Inferior parietal cortex (tissue), 1 donor: ENCODE data around the gene ARHGEF12.

Experiments
- DNase-seq: peaks from one replicate; pipeline ENCODE4 v3.0.0-alpha.2; 2016; ENCODE audit errors: extremely low spot score

Gene ARHGEF12

DNA sequence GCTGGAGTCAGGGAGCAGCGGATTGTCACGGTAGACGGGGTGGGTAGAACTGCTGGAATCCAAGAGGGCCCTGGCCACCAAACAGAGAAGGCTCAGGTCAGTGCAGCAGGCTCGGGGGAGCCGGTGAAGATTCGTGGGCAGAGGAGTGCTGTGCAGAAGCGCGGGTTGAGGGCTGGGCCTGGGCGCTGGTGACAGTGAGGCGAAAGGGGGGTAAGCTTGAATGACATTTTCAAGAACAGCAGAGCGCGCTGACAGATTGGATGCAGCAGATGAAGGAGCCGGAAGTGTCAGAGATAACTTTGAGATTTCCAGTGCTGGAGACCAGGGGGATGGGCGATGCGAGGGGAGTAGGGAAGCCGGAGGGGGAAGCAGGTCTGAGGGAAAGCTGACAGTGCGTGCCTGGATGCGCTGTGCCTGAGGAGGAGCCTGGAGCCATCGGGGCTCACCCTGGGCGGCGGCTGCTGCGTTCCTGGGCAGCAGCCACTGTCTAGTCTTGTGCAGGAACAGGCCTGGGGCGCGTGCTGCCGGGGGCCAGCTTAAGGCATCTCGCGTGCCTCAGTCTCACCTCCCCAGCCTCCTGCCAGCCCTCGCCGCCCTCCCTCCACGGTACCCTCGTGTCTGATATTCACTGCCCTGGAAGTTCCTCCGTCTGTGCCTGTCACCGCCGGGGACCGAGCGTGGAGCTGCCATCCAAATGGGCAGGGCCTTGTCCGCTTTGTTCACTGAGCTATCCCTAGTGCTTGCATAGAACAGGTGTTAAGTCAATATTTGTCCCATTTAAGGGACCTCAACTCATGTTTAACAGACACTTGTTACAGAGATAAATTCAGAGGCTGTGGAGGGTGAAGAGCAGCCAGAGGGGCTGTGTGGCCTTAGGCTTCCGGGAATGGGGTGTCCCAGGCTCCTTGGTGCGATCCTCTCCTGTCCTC lies 180.5 kb downstream of the ARHGEF12 start:
- DNase-seq, result no peak

DNA sequence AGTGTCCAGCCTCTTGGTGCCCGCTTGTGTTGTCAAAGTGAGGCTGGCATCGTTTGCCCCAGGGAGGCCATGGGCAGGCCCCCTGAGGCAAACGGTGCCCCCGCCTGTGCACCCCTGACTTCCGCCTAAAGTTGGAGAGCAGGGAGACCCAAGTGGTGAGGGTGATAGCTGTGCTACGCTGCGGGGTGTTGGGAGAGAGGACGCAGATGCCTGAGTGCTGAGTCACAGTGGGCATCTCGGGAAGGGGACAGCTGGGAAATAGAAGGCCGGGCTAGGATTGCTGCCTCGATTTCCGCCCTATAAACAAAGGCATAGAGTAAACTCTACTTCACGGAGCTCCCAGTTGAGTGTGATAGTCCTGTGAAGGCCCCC lies 181.2 kb downstream of the ARHGEF12 start:
- DNase-seq, result no peak

DNA sequence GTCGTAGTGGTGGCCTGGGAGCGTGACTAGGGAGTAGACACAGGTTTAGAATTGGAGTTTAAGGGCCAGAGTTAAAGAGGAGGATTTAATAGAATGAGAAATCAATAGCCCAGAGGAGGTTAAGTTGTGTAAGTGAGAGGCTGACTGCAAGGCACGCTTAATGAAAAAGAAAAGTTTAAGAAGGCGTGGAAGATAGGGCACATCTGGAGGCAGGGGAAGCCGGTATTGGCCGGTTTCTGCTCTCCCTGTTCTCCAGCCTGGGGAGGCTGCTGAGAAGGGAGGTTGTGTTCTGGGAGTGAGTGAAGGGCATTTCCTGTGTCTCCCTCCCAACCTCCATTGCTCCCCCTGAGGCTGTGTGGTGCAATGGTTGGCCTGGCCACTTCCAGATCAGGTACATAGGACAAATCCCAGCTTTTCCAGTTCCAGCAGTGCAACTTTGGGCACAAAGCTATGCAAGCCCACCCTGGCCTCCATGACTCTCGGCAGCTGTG lies 181.6 kb downstream of the ARHGEF12 start:
- DNase-seq, result no peak

DNA sequence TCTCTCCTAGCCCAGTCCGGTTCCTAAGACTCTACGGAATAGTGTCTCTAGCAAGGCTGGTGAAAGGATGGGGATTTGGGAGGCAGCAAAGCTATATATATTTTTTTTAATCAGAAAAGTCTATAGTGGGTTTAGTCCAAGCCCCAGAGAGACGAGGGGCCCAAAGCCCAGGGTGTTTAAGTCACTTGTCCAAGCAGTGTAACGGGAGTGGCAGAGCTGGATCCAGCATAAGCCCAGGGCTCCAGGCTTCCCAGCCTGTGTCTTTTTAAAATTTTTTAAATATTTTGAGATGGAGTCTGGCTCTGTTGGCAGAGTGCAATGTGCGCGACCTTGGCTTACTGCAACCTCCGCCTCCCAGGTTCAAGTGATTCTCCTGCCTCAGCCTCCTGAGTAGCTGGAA lies 182.1 kb downstream of the ARHGEF12 start:
- DNase-seq, result no peak

DNA sequence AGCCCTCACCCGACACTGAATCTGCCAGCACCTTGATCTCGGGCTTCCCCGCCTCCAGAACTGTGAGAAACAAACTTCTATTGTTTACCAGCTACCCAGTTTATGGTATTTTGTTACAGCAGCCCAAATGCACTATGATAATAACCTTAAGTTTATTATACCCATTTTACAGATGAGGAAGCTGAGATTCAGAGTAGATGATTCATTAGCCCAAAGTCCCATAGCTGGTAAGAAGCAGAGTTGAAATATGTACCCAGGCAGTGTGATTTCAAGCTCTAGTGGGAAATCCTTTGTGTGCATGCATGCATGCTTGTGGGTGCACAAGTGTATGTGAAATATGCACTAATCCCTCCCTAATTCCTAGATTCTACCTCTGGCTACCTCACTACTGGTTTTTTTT lies 183.3 kb downstream of the ARHGEF12 start:
- DNase-seq, result no peak

DNA sequence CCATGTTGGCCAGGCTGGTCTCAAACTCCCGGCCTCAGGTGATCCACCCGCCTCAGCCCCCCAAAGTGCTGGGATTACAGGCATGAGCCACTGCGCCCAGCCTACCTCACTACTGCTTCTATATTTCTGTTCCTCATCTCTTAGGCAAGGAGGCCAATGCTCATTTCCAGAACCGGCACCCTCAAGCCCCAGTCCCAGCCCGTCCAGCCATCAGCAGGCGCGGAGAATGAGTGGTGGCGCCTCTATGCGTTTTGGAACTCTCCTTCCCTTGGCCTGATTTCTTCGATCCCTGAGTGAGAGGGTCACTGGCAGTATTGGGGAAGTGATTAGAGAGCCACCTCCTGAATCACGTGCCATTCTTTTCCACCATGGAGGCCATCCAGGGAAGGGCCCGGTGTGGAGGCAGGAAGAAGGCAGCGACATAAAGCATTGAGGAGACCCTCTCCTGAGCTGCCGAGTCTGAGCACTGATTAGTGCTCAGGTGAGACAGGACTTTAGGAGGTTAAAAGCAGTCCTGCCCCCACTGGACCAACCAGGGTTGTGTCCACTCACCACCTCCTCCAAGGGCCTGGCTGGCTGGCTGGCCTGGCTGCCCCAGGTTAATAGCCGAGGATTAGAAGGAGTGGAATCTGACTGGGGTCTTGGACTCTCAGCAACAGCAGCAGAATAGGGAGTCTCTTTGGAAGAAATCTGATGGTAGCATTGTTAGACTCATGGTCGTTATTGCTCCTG lies 184.0 kb downstream of the ARHGEF12 start:
- no peak for DNase-seq

DNA sequence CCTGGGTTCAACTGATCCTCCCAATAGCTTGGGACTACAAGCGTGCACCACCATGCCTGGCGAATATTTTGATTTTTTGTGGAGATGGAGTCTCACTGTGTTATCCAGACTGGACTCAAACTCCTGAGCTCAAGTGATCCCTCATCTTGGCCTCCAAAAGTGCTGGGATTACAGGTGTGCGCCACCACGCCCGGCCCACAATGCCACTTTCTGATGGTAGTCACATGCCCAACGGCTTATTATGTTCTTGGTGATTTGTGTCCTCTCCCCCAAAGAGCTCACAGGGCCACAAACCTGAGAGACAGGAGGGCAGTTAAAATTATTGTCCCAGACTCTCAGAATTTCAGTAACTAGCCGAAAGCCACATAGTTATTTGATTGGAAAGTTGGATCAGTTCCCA lies 185.0 kb downstream of the ARHGEF12 start:
- no peak for DNase-seq

DNA sequence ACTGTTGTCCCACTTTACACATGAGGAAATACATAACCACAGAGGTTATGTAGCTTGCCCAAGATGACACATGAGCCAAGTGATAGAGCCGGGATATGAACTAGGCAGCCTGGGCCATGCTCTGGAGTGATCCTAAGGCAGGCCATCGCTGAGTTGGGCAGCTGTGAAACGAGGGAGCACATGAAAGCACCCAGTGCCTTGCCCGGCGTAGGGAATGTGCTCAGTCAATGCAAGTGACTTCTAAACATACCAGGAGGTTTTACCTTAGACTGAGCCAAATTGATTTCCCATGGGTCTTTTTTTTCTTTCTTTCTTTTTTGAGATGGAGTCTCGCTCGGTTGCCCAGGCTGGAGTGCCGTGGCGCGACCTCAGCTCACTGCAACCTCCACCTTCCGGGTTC lies 185.8 kb downstream of the ARHGEF12 start:
- no peak for DNase-seq

DNA sequence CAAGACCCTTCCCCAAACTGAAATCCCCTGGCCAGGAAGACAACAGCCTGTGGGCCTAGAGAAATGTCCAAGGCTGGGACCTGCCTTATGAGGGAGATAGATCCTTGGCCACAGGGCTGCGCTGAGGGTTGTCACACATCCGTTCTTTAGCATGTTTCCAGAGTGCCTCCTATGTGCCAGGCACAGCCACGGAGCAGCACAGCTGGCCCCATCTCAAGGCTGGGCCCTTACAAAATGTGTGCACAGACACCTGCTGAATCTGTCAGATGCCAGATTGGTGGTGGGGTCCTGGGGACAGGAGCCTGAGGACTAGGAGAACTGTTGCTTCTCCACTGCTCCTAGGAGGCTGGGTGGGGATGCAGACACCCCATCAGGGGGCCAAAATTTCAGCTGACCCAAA lies 186.5 kb downstream of the ARHGEF12 start:
- no peak for DNase-seq

DNA sequence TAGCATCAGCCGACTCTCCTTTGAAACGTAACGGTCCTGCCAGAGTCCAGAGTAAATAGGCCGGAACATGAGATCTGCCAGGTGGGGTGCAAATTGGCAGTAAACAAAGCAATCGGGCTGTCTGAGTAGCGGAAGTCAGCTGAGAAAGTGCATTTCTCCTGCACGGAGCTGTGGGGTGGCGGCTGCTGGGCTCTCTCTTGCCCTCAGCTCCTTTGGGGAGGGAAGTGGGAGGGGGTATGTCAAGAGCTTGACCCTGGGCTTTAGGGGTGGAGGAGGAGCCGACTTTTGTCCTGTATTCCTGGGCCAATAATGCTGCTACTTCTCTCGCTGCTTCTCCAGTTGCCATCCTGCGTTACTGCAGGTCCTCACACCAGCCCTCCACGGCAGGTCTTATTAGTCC lies 187.0 kb downstream of the ARHGEF12 start:
- DNase-seq, result no peak

DNA sequence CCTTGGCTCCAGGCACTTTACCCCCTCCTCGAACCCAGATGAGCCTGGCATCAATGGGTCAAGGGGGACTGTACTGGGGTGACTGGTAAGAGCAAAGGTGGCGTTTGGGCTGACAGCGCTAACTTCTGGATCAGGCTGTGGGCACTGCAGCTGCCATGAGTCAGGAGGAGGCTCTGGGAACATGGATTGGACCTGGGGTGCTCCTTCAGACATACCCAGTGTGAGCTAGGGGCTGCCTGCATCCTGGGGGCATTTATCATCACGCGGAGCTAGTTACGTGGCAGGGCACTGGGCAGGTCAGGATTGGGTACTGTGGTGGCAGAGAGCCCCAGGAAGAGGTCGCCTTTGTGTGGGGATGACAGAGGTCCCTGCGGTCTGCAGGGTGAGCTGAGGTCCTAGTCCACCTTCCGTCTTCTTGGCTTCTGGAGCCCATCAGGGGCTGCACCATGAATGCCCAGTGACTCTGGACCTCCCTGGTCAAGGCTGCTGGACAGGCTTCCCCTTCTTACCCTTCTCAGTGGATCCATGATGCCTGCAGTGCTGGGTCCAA lies 188.4 kb downstream of the ARHGEF12 start:
- no peak for DNase-seq

DNA sequence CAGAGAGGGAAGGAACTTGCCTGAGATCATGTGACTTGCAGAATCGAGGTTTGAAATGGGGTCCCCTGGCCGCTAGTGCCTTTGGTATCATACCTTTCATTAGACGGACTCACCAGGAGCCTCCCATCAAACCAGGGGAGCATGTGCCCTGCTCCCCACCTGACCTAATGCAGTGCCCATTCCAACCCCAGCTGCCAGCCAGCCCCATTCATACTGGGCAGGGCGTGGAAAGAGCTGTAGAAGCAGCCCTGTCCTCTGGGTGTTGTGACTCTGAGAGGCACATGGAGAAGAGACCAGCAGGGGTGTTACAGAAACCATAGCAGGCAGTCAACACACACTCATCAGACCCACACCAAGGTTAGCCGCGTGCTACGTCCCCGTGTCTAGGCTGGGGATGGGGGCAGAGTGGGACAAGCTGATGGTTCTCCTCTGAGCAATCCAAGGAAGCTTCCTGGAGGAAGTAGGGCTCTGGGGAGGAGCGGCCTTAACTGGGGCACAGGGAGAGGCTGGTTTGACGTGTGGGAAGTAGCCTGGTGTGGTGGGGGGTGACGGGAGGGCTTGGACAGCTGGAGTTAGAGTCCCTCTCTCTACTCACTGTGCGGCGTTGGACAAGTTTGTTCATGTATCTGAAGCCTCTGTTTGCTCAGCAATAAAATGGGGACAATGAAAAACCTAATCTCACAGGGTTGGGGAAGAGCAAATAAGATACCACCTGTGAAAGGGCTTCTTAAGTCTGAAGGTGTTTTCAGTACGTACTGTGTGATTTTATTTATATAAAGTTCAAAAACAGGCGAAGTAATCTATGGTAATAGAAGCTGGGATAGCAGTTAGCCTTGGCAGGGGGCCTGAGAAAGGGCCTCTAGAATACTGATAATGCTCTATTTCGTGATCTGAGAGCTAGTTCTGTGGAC lies 189.3 kb downstream of the ARHGEF12 start:
- DNase-seq, result no peak

DNA sequence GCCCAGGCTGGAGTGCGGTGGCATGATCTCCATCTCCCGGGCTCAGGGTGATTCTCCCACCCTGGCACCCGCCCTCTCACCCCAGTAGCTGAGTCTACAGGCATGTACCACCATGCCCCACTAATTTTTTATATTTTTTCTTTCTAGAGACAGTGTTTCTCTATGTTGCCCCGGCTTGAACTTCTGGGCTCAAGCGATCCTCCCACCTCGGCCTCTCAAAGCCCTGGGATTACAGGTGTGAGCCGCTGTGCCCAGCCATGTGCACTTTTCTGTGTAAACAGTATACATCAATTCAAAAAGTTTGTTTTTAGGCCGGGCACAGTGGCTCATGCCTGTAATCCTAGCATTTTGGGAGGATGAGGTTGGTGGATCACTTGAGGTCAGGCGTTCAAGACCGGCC lies 190.0 kb downstream of the ARHGEF12 start:
- no peak for DNase-seq

DNA sequence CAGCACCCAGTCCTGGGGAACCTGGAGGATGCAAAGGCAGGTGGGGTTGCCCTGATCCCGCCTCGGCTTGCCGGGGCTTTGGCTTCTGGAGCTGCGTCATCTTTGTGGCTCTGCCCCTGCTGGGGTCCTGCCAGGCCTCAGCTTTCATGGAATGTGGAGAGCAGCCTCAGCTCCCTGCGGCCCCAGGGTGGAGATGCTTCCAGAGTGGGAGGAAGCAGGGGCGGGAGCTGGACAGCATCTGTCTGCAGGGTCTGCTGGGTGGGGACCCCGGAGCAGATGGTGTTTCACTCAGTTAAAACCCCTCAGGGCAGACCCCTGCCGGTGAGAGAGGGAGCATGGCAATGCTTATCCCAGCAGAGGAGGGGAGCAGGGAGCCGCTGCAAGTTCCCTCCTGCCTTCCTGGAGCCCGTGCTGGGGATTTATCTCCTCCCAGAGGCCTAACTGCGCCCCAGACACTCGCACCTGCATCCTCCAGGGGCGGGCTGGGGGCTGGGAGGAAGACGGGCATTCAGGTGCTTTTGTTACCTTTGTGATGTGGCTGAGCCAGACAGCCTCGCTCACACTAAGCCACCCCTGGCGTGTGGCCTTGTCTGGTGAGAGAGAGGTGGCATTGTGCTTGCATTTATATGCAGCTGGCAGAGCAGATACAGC lies 191.0 kb downstream of the ARHGEF12 start:
- DNase-seq, result no peak

DNA sequence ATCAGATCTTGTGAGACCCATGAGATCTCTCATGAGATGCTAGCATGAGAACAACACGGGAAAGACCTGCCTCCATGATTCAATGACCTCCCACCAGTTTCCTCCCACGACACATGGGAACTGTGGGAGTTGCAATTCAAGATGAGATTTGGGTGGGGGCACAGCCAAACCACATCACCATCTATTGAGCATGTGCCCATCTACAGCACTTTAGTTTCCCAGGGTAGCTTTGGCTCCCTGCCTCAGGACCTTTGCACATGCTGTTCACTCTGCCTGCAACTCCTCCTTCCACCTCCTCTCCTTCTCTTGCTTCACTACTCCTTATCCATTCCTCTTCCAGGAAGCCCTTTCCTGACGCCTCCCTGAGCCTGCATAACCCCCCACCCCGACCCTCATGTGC lies 192.5 kb downstream of the ARHGEF12 start:
- no peak for DNase-seq

DNA sequence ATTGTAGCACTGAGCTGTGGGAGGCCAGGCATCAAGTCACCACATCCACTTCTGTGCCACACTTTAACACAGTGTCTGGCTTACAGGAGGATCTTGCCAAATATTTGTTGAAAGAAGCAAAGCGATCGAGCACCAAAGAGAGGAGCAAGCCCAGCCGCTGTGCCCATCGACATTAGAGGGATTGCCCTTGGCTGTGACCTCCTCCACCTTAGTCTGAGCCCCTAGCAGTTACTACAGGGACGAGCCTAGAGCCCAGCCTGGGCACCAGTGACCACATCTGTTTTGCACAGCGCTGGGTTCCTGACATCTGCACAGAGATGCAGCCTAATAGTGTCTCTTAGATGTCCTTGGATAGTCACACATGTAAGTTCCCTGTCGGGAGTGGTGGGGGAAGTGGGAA lies 193.0 kb downstream of the ARHGEF12 start:
- no peak for DNase-seq

DNA sequence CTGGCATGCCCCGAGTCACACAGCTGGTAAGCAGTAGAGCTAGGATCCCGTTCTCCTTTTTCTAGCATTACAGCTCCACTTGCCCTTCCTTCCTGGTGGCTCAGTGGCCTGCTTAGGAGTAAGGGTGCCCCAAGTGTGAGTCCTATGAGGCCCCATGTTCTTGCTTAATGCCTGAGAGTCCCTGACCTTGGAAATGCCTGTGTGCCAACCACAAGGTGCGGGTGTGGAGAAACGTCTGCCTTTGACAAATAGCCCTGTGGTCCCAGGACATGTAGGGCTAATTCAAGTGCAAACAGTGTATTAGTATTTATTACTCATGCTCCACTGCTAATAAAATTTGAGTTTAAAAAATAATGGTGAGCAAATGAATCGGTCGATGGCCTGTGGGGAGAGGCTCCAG lies 193.7 kb downstream of the ARHGEF12 start:
- DNase-seq, result no peak

DNA sequence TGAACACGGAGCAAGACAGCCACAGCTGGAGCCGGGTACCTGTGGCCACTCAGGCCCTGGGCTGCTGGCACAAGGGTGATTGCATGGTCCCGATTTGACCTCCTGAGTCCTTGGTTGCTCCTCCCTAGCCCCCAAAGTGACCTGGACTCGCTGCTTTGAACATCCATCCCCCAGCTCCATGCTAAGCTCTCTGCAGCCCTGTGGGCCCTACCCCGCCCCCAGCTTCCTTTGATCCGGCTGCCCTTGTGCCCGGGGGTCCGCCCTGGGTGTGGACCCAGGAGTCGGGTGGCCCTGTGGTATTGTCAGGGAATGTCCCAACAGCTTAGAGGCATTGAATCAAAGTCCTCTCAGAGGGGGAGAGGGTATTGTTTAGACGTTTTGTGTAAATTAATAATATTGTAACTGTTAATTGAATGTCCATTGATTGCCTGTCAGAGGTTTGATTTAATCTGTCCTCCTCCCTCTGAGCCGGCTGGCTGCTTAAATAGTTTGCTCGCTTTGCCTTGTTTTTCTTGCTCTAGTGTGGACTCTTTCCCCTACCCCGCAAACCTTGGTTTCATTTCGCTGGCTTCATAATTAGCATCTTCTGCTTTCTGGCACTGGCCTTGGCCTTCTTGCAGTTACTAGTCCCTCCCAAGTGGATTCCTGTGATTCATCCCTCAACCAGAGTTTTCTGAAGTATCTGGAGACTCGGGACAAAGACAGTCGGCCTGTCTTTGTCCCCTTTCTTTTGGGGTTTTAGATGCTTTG lies 196.0 kb downstream of the ARHGEF12 start:
- DNase-seq, result no peak

DNA sequence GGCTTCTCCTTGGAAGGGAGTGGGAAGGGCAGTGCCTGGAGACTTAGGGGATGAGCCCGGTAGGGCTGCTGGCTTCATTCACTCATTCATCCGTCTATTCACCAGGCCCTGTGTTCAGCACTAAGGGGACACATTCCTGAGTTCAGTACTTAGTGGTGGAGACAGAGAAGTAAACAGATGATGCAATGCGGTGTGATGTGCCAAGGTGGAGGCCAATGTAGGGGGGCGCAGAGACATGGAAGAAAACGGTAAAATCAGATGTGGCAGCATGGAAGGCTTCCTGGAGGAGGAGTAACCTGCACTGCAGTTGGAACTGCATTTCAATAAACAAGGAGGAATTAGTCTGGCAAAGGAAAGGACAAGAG lies 196.6 kb downstream of the ARHGEF12 start:
- no peak for DNase-seq

DNA sequence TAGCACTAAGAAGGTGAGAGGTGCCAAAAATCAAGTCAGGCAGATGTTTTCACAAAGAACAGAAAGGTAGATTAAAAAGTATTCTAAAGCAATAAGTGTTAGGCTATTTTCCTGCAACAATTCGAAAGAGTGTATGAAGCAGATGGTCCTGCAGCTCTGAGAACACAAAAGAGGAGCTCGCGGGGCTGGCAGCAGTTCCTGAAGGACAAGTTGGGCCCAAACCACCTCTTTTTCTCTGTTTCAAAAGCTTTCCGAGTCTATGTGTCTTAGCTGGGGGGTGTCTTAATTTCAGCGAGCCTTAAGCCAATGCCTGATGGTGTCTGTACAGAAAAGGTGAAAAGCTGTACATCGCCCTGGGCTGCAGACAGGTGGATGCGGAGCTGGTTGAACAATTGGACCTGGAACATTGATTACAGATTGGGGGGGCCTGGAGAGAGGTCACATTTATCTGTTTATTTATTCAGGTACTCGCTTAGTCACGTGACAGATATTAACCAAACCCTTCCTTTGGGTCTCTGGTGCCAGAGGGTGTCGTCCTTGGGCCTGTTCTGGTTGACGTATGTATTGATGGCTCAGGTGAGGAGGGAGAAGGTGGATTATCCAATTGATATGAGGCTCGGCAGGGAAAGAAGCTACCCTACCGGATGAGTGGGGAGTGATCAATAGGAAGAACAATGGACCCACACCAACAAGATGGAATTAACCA lies 200.0 kb downstream of the ARHGEF12 start:
- DNase-seq, result no peak
